T1000 (cell line): Measurements from ENCODE around the gene SERHL2.

Experiments
- DNase-seq: peaks from one replicate; lab custom pipeline; 2025; ENCODE audit warnings: mixed read lengths; lab: John Stamatoyannopoulos, UW

The SERHL2 gene

DNA sequence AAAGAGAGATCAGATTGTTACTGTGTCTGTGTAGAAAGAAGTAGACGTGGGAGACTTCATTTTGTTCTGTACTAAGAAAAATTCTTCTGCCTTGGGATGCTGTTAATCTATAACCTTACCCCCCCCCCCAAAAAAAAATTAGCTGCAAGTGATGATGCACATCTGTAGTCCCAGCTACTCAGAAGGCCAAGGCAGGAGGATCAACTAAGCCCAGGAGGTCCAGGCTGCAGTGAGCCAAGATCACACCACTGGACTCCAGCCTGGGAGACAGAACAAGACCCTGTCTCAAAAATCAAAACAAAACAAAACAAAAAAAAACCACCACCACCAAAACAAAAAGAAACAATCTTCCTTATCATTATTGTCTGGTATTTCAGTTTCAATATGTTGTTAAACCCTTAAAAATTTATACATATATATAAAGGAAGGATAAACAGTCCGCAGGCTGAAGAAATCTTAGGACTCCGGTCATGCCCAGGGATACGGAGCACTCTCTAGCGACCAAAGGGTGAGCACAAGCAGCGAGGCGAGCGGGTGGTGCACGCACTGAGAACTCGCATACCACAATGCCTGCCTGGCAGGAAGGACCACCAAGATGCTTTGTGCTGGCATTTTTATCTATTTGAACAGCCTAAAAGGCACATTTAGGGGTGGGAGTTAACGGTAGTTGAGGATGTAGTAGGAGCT lies 54.5 kb downstream of the SERHL2 start:
- DNase-seq = no peak

- no peak for DNase-seq
Observed at GRCh38 chr22:42608823-42609361, 55.1 kb downstream of the SERHL2 start.

GRCh38 chr22:42610186-42610585 lies 56.4 kb downstream of the SERHL2 start:
- no peak for DNase-seq

GRCh38 chr22:42611051-42611450 lies 57.3 kb downstream of the SERHL2 start:
- DNase-seq = no peak

GRCh38 chr22:42612336-42612735 lies 58.6 kb downstream of the SERHL2 start:
- no peak for DNase-seq

- DNase-seq = no peak
Observed at GRCh38 chr22:42613872-42614301, 60.1 kb downstream of the SERHL2 start.

- DNase-seq = peak; percentile 96
Observed at GRCh38 chr22:42614312-42615091, 60.7 kb downstream of the SERHL2 start, which contains the start of gene POLDIP3. TSS of gene POLDIP3 (minus strand) at chr22:42614883. CDS start at chr22:42614857, 26 bp downstream.

DNA sequence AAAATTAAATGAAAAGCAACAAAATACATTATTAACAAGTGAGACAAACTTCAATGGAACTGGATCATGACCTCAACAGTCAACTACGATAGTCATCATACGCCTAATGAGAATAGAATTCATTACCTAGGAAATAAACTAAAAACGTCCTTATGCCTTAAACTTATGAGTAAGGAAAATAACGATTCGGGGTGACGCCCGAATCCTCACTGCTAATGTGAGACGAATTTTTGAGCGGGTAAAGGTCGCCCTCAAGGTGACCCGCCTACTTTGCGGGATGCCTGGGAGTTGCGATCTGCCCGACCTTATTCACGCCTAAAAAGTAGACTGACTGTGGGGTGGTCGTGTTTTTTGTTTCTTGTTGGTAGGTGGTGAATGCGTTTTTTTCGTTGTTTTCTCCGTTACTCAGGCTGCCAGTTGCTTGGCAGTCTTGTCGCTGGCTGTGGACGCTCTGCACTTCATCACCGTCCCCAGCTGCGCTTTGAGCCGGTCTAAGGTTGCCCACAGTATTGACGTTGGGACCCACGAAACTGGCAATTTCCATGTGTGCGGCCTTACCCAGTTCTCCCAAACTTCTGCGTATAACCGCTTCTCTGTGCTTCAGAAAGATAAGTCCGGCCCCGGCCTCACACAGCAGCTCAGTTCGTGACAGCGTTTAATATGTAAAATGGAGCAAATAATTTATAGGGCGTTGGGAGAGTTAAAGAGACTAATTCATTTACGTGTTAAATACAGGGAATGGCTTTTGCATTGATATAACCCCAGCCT lies 61.5 kb downstream of the SERHL2 start:
- peak; percentile 93 for DNase-seq

DNA sequence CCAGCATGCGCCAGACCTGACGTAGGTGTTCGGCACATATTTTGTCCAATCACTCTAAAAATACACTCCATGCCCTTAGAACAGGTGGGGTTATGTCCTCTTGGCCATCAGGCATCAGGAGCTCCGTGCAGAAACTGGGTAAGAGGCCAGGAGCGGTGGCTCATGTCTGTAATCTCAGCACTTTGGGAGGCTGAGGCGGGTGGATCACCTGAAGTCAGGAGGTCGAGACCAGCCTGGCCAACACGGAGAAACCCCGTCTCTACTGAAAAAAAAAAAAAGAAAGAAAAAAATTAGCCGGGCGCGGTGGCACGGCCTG lies 62.1 kb downstream of the SERHL2 start:
- DNase-seq = peak; percentile 88

- no peak for DNase-seq
Observed at GRCh38 chr22:42617155-42617983, 63.6 kb downstream of the SERHL2 start.

- no peak for DNase-seq
Observed at GRCh38 chr22:42619261-42620063, 65.7 kb downstream of the SERHL2 start.

DNA sequence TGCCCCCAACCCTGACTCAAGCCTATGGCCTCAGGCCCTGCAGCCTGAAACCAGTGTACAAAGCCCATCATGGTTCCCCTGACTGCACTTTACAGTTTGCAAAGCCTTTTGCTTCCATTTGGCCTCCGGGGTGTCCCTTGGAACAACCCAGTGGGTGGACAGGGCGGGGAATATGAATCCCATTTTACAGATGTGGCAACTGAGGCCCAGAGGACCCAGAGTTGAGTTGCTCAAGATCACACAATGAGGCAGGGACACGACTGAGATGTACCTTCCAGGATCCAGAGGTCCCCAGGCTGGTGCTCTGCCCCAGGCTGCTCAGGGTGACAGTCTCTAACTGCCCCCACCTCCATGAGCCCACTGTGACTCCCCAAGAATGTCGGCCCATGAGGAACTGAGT lies 66.3 kb downstream of the SERHL2 start:
- DNase-seq = no peak

GRCh38 chr22:42621505-42622002 lies 67.8 kb downstream of the SERHL2 start:
- peak; percentile 76 for DNase-seq

DNA sequence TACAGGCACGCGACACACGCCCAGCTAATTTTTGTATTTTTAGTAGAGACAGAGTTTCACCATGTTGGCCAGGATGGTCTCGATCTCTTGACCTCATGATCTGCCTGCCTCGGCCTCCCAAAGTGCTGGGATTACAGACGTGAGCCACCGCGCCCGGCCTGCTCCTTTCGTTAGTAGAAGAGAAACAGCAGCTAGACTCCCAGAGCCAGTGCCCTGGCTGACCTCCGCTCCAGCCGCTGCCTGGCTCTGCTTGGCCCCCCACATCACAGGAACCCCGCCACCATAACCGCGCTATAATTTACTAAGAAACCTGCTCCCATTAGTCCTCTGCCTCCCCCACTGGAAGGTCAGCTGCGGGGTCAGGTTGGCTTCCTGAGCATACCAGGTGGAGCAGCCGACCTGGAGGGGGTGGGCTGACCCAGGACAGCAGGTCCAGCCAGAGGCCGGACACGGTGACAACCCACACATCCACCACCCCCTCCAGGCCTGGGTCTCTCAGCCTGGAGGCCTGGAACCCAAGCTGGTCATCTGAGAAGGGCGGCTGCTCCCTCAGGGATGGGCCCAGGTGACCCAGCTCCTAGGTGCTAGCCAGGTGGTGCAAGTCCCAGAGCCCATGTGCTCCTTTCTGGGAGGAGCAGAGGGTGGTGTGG lies 68.4 kb downstream of the SERHL2 start:
- no peak for DNase-seq

- no peak for DNase-seq
Observed at GRCh38 chr22:42623301-42623751, 69.6 kb downstream of the SERHL2 start.
